Right kidney (tissue), 1 donor: ENCODE measurements around the gene CAAP1.
"Not testable (repeated sequence)": the region's sequence is repeated elsewhere in the genome, so short reads cannot be mapped to it uniquely, and the experiment has no call there.

Experiments
- DNase-seq: peaks from one replicate; pipeline ENCODE4 v3.0.0-alpha.2; 2016

Gene CAAP1

GRCh38 chr9:26856413-26857032 lies 36.1 kb downstream of the CAAP1 start:
- DNase-seq, result no peak

GRCh38 chr9:26850995-26851394 lies 41.6 kb downstream of the CAAP1 start:
- no peak for DNase-seq

GRCh38 chr9:26833792-26834191 lies 58.8 kb downstream of the CAAP1 start:
- DNase-seq, result peak; percentile 6

GRCh38 chr9:26828391-26828955 lies 64.1 kb downstream of the CAAP1 start:
- DNase-seq, result not testable (repeated sequence)

GRCh38 chr9:26814799-26815198 lies 77.8 kb downstream of the CAAP1 start:
- no peak for DNase-seq

- no peak for DNase-seq
Measured at GRCh38 chr9:26813247-26813646, 79.4 kb downstream of the CAAP1 start.

- DNase-seq, result no peak
Measured at GRCh38 chr9:26812217-26812616, 80.4 kb downstream of the CAAP1 start.

- no peak for DNase-seq
Measured at GRCh38 chr9:26811106-26811505, 81.5 kb downstream of the CAAP1 start.

GRCh38 chr9:26809795-26810194 lies 82.8 kb downstream of the CAAP1 start:
- no peak for DNase-seq

- no peak for DNase-seq
Measured at GRCh38 chr9:26807161-26807560, 85.4 kb downstream of the CAAP1 start.

- DNase-seq, result no peak
Measured at GRCh38 chr9:26802921-26803320, 89.7 kb downstream of the CAAP1 start.

- DNase-seq, result no peak
Measured at GRCh38 chr9:26801772-26802171, 90.8 kb downstream of the CAAP1 start.

- DNase-seq, result no peak
Measured at GRCh38 chr9:26800322-26800721, 92.3 kb downstream of the CAAP1 start.

GRCh38 chr9:26791274-26791673 lies 101.3 kb downstream of the CAAP1 start:
- no peak for DNase-seq
